ENCODE data around the gene DNAJC24. TPM values are rescaled to one million over a fixed set of nuclear protein-coding genes. Genes with fewer than 3 reads are reported as not detected.

Gene DNAJC24
- total RNA-seq, 4 donors from 2014 or later: 15.4 to 22.1 (median 19.0) TPM

- H3K27ac ChIP-seq: no peak overlapping the region
- no peak for DNase-seq
- no peak overlapping the region for H3K4me3 ChIP-seq (replicated peaks in 1 of 3)
- H3K9me3 ChIP-seq: no peaks in the 10 kb centered on the region
- no peaks in the 10 kb centered on the region for H3K36me3 ChIP-seq
- TF ChIP-seq POLR2A (IDR thresholded peaks at IDR 0.05): no peak
- TF ChIP-seq CTCF (IDR thresholded peaks at IDR 0.05): no peak
- intact Hi-C loops (cut with DNase I): no loop called here
- 97% methylated on average over 4 of the region's 4 CpGs for WGBS, 2 donors
- H3K4me1 ChIP-seq: no peaks in the 10 kb centered on the region
- H3K27me3 ChIP-seq: no peaks in the 10 kb centered on the region
Observed at GRCh38 chr11:31445621-31446020, 76.0 kb downstream of the DNAJC24 start.

- WGBS, 2 donors: 85 to 90% methylated on average over 2 of the region's 2 CpGs
Observed at GRCh38 chr11:31449040-31449439, 79.4 kb downstream of the DNAJC24 start.

GRCh38 chr11:31450841-31451240 lies 81.2 kb downstream of the DNAJC24 start:
- Histone ChIP-seq H3K27me3 (no peaks in the 10 kb centered on the region), H3K4me3 (replicated peaks in 1 of 3) (no peak overlapping the region), H3K9me3 (no peaks in the 10 kb centered on the region), H3K27ac (no peak overlapping the region), H3K36me3 (no peaks in the 10 kb centered on the region), H3K4me1 (no peaks in the 10 kb centered on the region)
- no peak for DNase-seq
- 92 to 100% methylated on average over 1 of the region's 1 CpG for WGBS, 2 donors
- no peak for TF ChIP-seq POLR2A (IDR thresholded peaks at IDR 0.05)
- TF ChIP-seq CTCF (IDR thresholded peaks at IDR 0.05): no peak
- intact Hi-C loops (cut with DNase I): no loop called here

More at GRCh38 chr11:31449040-31449439, 79.4 kb downstream of the DNAJC24 start:
- no peaks in the 10 kb centered on the region for H3K27me3 ChIP-seq
- H3K36me3 ChIP-seq: no peaks in the 10 kb centered on the region
- no peaks in the 10 kb centered on the region for H3K4me1 ChIP-seq
- H3K9me3 ChIP-seq: no peaks in the 10 kb centered on the region
- H3K4me3 ChIP-seq (replicated peaks in 1 of 3): no peak overlapping the region
- no peak overlapping the region for H3K27ac ChIP-seq
- no peak for TF ChIP-seq CTCF (IDR thresholded peaks at IDR 0.05)
- TF ChIP-seq POLR2A (IDR thresholded peaks at IDR 0.05): no peak
- intact Hi-C loops (cut with DNase I): no loop called here
- DNase-seq: no peak

- 98% methylated on average over 3 of the region's 3 CpGs for WGBS, 2 donors
Observed at GRCh38 chr11:31455177-31455576, 85.5 kb downstream of the DNAJC24 start.

GRCh38 chr11:31464436-31464835 lies 94.8 kb downstream of the DNAJC24 start:
- intact Hi-C loops (cut with DNase I): no loop called here
- no peak overlapping the region for H3K4me3 ChIP-seq (replicated peaks in 1 of 3)
- no peaks in the 10 kb centered on the region for H3K4me1 ChIP-seq
- WGBS, 2 donors: 98% methylated on average over 3 of the region's 3 CpGs
- H3K36me3 ChIP-seq: no peaks in the 10 kb centered on the region
- no peaks in the 10 kb centered on the region for H3K9me3 ChIP-seq
- no peak for DNase-seq
- no peak overlapping the region for H3K27ac ChIP-seq
- no peaks in the 10 kb centered on the region for H3K27me3 ChIP-seq
- no peak for TF ChIP-seq CTCF (IDR thresholded peaks at IDR 0.05)
- TF ChIP-seq POLR2A (IDR thresholded peaks at IDR 0.05): no peak

More at GRCh38 chr11:31455177-31455576, 85.5 kb downstream of the DNAJC24 start:
- Histone ChIP-seq H3K9me3 (no peaks in the 10 kb centered on the region), H3K4me3 (replicated peaks in 1 of 3) (no peak overlapping the region), H3K27me3 (no peaks in the 10 kb centered on the region), H3K36me3 (no peaks in the 10 kb centered on the region), H3K4me1 (no peaks in the 10 kb centered on the region), H3K27ac (no peak overlapping the region)
- TF ChIP-seq CTCF (IDR thresholded peaks at IDR 0.05) (no peak), POLR2A (IDR thresholded peaks at IDR 0.05) (no peak)
- intact Hi-C loops (cut with DNase I): no loop called here
- no peak for DNase-seq
